HEK293T (cell line): Measurements from ENCODE around the gene FLII.

Experiments used
- ARNT ChIP-seq: fragments of 450-650 bp; IDR thresholded peaks from 2 replicates; pipeline ENCODE4 v1.6.1; 2017; ENCODE audit warnings: mild to moderate bottlenecking
- BHLHE40 ChIP-seq: fragments of 450-650 bp; IDR thresholded peaks from 2 replicates; pipeline ENCODE4 v1.6.1; 2016; ENCODE audit warnings: mild to moderate bottlenecking, moderate library complexity, borderline replicate concordance
- ELF4 ChIP-seq: fragments of 450-650 bp; IDR thresholded peaks from 2 replicates; pipeline ENCODE4 v1.6.1; 2017; ENCODE audit warnings: antibody characterized with exemption
- FOXA1 ChIP-seq: fragments of 450-650 bp; IDR thresholded peaks from 2 replicates; pipeline ENCODE4 v1.6.1; 2016; ENCODE audit warnings: mild to moderate bottlenecking
- FOXK2 ChIP-seq: fragments of 450-650 bp; IDR thresholded peaks from 2 replicates; pipeline ENCODE4 v1.6.1; 2016; ENCODE audit warnings: mild to moderate bottlenecking
- FOXM1 ChIP-seq: fragments of 450-650 bp; IDR thresholded peaks from 2 replicates; pipeline ENCODE4 v1.6.1; 2017; ENCODE audit warnings: mild to moderate bottlenecking, borderline replicate concordance
- HDGF ChIP-seq: fragments of 450-650 bp; IDR thresholded peaks from 2 replicates; pipeline ENCODE4 v1.6.1; 2017; ENCODE audit warnings: antibody characterized with exemption, borderline replicate concordance
- L3MBTL2 ChIP-seq: fragments of 450-650 bp; conservative IDR thresholded peaks from 2 replicates; pipeline ENCODE4 v1.6.1; 2016; ENCODE audit warnings: mild to moderate bottlenecking
- NFRKB ChIP-seq: fragments of 450-650 bp; IDR thresholded peaks from 2 replicates; pipeline ENCODE4 v1.6.1; 2016; ENCODE audit warnings: mild to moderate bottlenecking, moderate library complexity
- SP1 ChIP-seq: fragments of 450-650 bp; IDR thresholded peaks from 2 replicates; pipeline ENCODE4 v1.6.1; 2017
- TARDBP ChIP-seq: fragments of 450-650 bp; IDR thresholded peaks from 2 replicates; pipeline ENCODE4 v1.6.1; 2016
- ZNF384 ChIP-seq: fragments of 450-650 bp; IDR thresholded peaks from 2 replicates; pipeline ENCODE4 v1.6.1; 2016

DNA sequence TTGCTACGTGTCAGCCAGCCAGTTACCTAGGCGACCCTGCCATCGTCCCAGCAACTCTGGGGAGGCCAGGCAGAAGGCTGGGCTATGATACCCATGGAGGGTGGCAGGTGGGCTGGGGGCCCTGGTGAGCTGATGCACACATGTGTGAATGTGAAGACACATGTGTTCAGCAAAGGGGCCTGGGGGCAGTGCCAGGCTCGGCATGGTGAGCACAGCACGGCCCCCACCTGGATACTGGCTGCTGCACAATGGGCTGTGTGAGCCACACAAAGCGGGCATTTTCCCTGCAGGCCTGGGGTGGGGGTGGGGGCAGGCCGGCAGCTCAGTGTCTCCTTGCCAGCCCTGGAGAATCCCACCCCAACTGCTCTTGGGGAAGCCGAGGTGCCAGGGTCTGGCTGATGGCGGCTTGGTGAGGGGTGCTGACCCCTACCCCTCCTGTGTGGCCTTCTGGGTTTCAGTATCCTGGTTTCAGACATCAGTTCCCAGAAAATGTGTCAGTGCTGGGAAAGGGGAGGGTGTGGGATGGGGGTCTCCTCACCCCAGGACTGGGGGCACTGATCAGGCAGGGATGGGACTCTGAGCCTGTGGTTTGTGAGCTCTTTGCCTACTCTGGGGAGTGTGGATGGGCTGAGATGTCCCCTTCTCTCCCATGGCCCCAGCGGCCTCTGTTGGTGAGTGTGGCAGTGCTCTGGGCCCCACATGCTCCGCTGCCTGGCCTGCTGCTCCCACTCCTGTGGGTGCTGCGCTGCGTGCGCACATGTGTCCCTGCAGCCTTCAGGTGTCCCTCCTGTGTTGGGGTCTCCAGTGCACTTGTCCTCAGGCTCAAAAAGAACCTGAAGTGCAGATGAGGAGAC lies 28.0 kb downstream of the FLII start:
- no peak for TF ChIP-seq HDGF
- TF ChIP-seq SP1: no peak
- no peak for TF ChIP-seq BHLHE40
- TF ChIP-seq FOXA1: no peak
- no peak for TF ChIP-seq L3MBTL2
- TF ChIP-seq ELF4: no peak
- TF ChIP-seq ZNF384: no peak
- TF ChIP-seq FOXM1: no peak
- no peak for TF ChIP-seq NFRKB
- TF ChIP-seq TARDBP: no peak
- no peak for TF ChIP-seq FOXK2
- no peak for TF ChIP-seq ARNT
